SU-DHL-6 (cell line): ENCODE measurements around the gene SLC22A13.
"Not testable (repeated sequence)": the region's sequence is repeated elsewhere in the genome, so short reads cannot be mapped to it uniquely, and the experiment has no call there.

Experiments used
- H2AFZ ChIP-seq: fragments of 200-600 bp; sonication (generic); 2 replicates; pipeline ENCODE4 v1.6.1; 2014; ENCODE audit warnings: low read depth, mild to moderate bottlenecking, moderate library complexity, mixed read lengths, antibody characterized with exemption, low read length; ENCODE audit not compliant: severe bottlenecking
- H3F3A ChIP-seq: fragments of 200-600 bp; shearing (Covaris generic); 2 replicates; pipeline ENCODE4 v1.6.0; 2016; ENCODE audit warnings: antibody characterized with exemption, mild to moderate bottlenecking; ENCODE audit not compliant: insufficient read depth
- H3K27ac ChIP-seq: fragments of 200-600 bp; sonication (generic); 2 replicates; pipeline ENCODE4 v1.5.1; 2016; ENCODE audit warnings: low read depth, mild to moderate bottlenecking, low read length, moderate library complexity, mixed read lengths
- H3K27me3 ChIP-seq: fragments of 200-600 bp; sonication (generic), shearing (Covaris generic); 2 replicates; pipeline ENCODE4 v1.6.0; 2014; ENCODE audit warnings: mild to moderate bottlenecking, low read length
- H3K36me3 ChIP-seq: fragments of 200-600 bp; sonication (generic); 2 replicates; pipeline ENCODE4 v1.6.1; 2014; ENCODE audit warnings: mild to moderate bottlenecking, low read length, mixed read lengths
- H3K4me2 ChIP-seq: fragments of 300-600, 200-600 bp; shearing (Covaris generic), sonication (generic); 2 replicates; pipeline ENCODE4 v1.6.0; 2014; ENCODE audit warnings: low read length, low read depth, mild to moderate bottlenecking; ENCODE audit not compliant: poor library complexity, severe bottlenecking
- H3K4me3 ChIP-seq: fragments of 200-600 bp; sonication (generic); 2 replicates; pipeline ENCODE4 v1.5.1; 2014; ENCODE audit warnings: antibody characterized with exemption, low read length, mild to moderate bottlenecking, mixed read lengths; ENCODE audit not compliant: insufficient read depth, poor library complexity, severe bottlenecking
- H3K79me2 ChIP-seq: fragments of 200-600 bp; sonication (generic); 2 replicates; pipeline ENCODE4 v1.6.1; 2014; ENCODE audit warnings: mild to moderate bottlenecking, low read length, moderate library complexity; ENCODE audit not compliant: insufficient read depth
- H3K9ac ChIP-seq: fragments of 200-600 bp; sonication (generic); 2 replicates; pipeline ENCODE4 v1.7.0; 2014; ENCODE audit warnings: mild to moderate bottlenecking, low read length
- H3K9me2 ChIP-seq: fragments of 200-600 bp; sonication (generic); replicated peaks from 2 replicates; pipeline ENCODE4 v1.6.1; 2014; ENCODE audit warnings: low read length; ENCODE audit not compliant: insufficient read depth
- H3K9me3 ChIP-seq: fragments of 200-600 bp; sonication (generic); 2 replicates; pipeline ENCODE4 v1.6.1; 2014; ENCODE audit warnings: low read length, mixed read lengths; ENCODE audit not compliant: insufficient read depth
- H4K20me1 ChIP-seq: fragments of 200-600 bp; sonication (generic); 2 replicates; pipeline ENCODE4 v1.6.1; 2014; ENCODE audit warnings: low read depth, mild to moderate bottlenecking, antibody characterized with exemption, low read length, moderate library complexity, mixed read lengths
- CTCF ChIP-seq: fragments of 200-600 bp; sonication (generic); IDR thresholded peaks from one replicate; pipeline ENCODE4 v1.5.1; 2017; ENCODE audit warnings: antibody characterized with exemption, mild to moderate bottlenecking, low read length, moderate library complexity; ENCODE audit not compliant: insufficient read depth, poor library complexity, severe bottlenecking
- EZH2phosphoT487 ChIP-seq: fragments of 200-600 bp; sonication (generic), shearing (Covaris generic); conservative IDR thresholded peaks from 2 replicates; pipeline ENCODE4 v1.6.1; 2018; ENCODE audit warnings: mild to moderate bottlenecking, antibody characterized with exemption, low read length, moderate library complexity, mixed read lengths

The SLC22A13 gene

DNA sequence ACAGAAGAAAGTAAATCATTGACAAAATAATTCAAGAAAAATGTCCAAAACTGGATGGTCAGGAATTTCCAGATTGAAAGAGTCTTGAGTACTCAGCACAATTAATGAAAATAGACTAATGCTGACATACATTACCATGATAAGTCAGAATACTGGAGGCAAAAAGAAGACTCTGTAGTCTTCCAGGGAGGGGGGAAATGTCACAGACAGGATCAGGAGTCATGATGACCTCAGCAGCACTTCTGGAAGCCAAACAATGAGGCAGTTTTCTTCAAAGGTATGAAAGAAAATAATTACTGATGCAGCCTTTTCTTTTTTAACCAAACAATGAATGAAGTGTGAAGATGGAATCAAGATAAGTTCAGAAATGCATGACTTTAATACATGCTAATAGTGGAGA, 30.1 kb upstream of the SLC22A13 start:
- H3K79me2 ChIP-seq = no peaks in the 10 kb centered on the region
- TF ChIP-seq CTCF = no peak
- no peak for TF ChIP-seq EZH2phosphoT487
- no peak overlapping the region for H2AFZ ChIP-seq
- no peak overlapping the region for H3K4me3 ChIP-seq
- no peaks in the 10 kb centered on the region for H3K9me2 ChIP-seq
- 0 out of 2 replicates have a peak, but pooled peaks cover 26% of the 10 kb centered on the region for H3K36me3 ChIP-seq
- H3K4me2 ChIP-seq = no peak overlapping the region
- no peaks in the 10 kb centered on the region; the same call in 1 of the 2 replicates for H3F3A ChIP-seq
- no peaks in the 10 kb centered on the region for H3K27me3 ChIP-seq
- no peak overlapping the region for H3K9ac ChIP-seq
- H3K9me3 ChIP-seq = no peaks in the 10 kb centered on the region
- no peak overlapping the region for H3K27ac ChIP-seq
- no peaks in the 10 kb centered on the region for H4K20me1 ChIP-seq

DNA sequence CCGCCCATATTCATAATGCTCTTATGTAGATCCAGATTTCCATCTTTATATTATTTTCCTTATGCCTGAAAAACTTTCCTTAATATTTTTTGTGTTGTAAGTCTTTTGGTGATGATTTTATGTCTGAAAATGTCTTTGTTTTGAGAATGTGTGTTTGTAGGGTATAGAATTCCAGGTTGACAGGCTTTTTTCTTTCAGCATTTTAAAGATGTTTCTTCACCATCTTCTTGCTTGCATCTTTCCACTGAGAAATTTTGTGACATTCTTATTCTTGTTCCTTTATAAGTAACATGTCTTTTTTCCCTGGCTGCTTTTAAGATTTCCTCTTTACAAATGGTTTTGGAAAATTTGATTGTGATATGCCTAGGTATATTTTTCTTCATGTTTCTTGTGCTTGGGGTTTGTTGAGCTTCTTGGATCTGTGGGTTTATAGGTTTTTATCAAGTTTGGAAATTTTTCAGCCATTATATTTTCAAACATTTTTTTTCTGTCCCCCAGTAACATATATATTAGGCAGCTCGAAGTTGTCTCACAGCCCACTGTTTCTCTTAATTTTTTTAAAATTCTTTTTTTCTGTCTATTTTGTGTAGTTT, 27.1 kb upstream of the SLC22A13 start:
- no peak overlapping the region for H2AFZ ChIP-seq
- H3K4me2 ChIP-seq = no peak overlapping the region
- H4K20me1 ChIP-seq = no peaks in the 10 kb centered on the region
- no peak overlapping the region for H3K9ac ChIP-seq
- H3K27ac ChIP-seq = no peak overlapping the region
- peaks cover 30% of the 10 kb centered on the region; the same call in 1 of the 2 replicates for H3K36me3 ChIP-seq
- no peaks in the 10 kb centered on the region for H3K27me3 ChIP-seq
- no peaks in the 10 kb centered on the region for H3K9me2 ChIP-seq
- no peak for TF ChIP-seq EZH2phosphoT487
- TF ChIP-seq CTCF = no peak
- H3K9me3 ChIP-seq = no peaks in the 10 kb centered on the region
- no peaks in the 10 kb centered on the region for H3K79me2 ChIP-seq
- no peak overlapping the region for H3K4me3 ChIP-seq
- no peaks in the 10 kb centered on the region; the same call in 1 of the 2 replicates for H3F3A ChIP-seq

DNA sequence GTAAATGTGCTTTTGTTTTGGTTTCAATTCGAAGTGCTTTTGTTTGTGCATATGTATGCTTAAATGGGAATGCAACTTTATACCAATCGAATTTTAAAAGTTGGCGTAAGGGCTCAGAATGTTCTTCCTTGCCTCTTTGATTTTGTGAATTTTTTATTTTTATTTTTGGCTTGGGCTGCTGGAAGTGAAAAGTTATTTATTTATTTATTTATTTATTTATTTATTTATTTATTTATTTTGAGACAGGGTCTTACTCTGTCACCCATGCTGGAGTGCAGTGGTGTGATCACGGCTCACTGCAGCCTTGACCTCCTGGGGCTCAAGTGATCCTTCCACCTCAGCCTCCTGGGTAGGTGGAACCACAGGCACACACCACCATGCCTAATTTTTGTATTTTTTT, 22.8 kb upstream of the SLC22A13 start:
- not testable (repeated sequence) for H3K27me3 ChIP-seq

GRCh38 chr3:38245930-38246329, 19.7 kb upstream of the SLC22A13 start:
- Histone ChIP-seq H4K20me1 (no peaks in the 10 kb centered on the region), H3K79me2 (no peaks in the 10 kb centered on the region), H3K4me2 (no peak overlapping the region), H3K9me2 (no peaks in the 10 kb centered on the region), H3K4me3 (no peak overlapping the region), H2AFZ (no peak overlapping the region), H3K36me3 (peaks cover 38% of the 10 kb centered on the region; the same call in 1 of the 2 replicates), H3K9me3 (no peaks in the 10 kb centered on the region), H3K27ac (no peak overlapping the region), H3F3A (no peaks in the 10 kb centered on the region), H3K9ac (no peak overlapping the region), H3K27me3 (no peaks in the 10 kb centered on the region)
- TF ChIP-seq CTCF = no peak

More for the DNA sequence above, 22.8 kb upstream of the SLC22A13 start:
- H3F3A ChIP-seq, H4K20me1 ChIP-seq, H3K4me2 ChIP-seq, H3K4me3 ChIP-seq, H2AFZ ChIP-seq, H3K9ac ChIP-seq, H3K9me2 ChIP-seq, H3K79me2 ChIP-seq, H3K27ac ChIP-seq, H3K9me3 ChIP-seq: not testable (repeated sequence)
- H3K36me3 ChIP-seq = peaks cover 37% of the 10 kb centered on the region; the same call in 1 of the 2 replicates
